SK-N-SH treated with all-trans-retinoic acid at 6 μM for 48 hours (cell line): ENCODE data around the gene RBAK.
"Not testable (repeated sequence)": the region's sequence is repeated elsewhere in the genome, so short reads cannot be mapped to it uniquely, and the experiment has no call there.

ENCODE experiments used
- ATAC-seq: fragments of 200-7000 bp; cut with Tn5 transposase; 3 replicates; pipeline ENCODE4 v1.9.1; 2020; ENCODE audit warnings: mild to moderate bottlenecking, moderate library complexity
- BACH2 ChIP-seq: fragments of 250-450 bp; sonication (Bioruptor Pico); IDR thresholded peaks from 2 replicates; pipeline ENCODE4 v1.9.0; 2021; ENCODE audit warnings: mild to moderate bottlenecking, borderline replicate concordance
- CSDC2 ChIP-seq: fragments of 250-450 bp; sonication (Bioruptor Pico); IDR thresholded peaks from 2 replicates; pipeline ENCODE4 v1.5.0; 2020; ENCODE audit warnings: mild to moderate bottlenecking, moderate library complexity
- ESRRG ChIP-seq: fragments of 250-450 bp; sonication (Bioruptor Pico); IDR thresholded peaks from 2 replicates; pipeline ENCODE4 v1.6.1; 2021; ENCODE audit warnings: mild to moderate bottlenecking
- GLIS3 ChIP-seq: fragments of 250-450 bp; sonication (Bioruptor Pico); IDR thresholded peaks from 2 replicates; pipeline ENCODE4 v1.5.0; 2020; ENCODE audit warnings: mild to moderate bottlenecking, moderate library complexity
- ISL1 ChIP-seq: fragments of 250-450 bp; sonication (Bioruptor Pico); IDR thresholded peaks from 2 replicates; pipeline ENCODE4 v2.1.2; 2022; ENCODE audit warnings: mild to moderate bottlenecking, moderate library complexity
- OSR1 ChIP-seq: fragments of 250-450 bp; sonication (Bioruptor Pico); IDR thresholded peaks from 2 replicates; pipeline ENCODE4 v1.8.0; 2022; ENCODE audit warnings: moderate library complexity, mild to moderate bottlenecking, inconsistent platforms
- PPARA ChIP-seq: fragments of 250-450 bp; sonication (Bioruptor Pico); IDR thresholded peaks from 2 replicates; pipeline ENCODE4 v1.5.0; 2020; ENCODE audit warnings: mild to moderate bottlenecking, borderline replicate concordance
- RARB ChIP-seq: fragments of 250-450 bp; sonication (Bioruptor Pico); IDR thresholded peaks from 2 replicates; pipeline ENCODE4 v1.8.0; 2021; ENCODE audit warnings: mild to moderate bottlenecking, moderate library complexity
- SNAI2 ChIP-seq: fragments of 250-450 bp; sonication (Bioruptor Pico); IDR thresholded peaks from 2 replicates; pipeline ENCODE4 v1.5.0; 2020; ENCODE audit warnings: mild to moderate bottlenecking, moderate library complexity
- TCF4 ChIP-seq: fragments of 250-450 bp; sonication (Bioruptor Pico); IDR thresholded peaks from 2 replicates; pipeline ENCODE4 v1.8.0; 2021; ENCODE audit warnings: mild to moderate bottlenecking, moderate library complexity, borderline replicate concordance
- TOX ChIP-seq: fragments of 250-450 bp; sonication (Bioruptor Pico); IDR thresholded peaks from 2 replicates; pipeline ENCODE4 v1.8.0; 2021; ENCODE audit warnings: mild to moderate bottlenecking, moderate library complexity, borderline replicate concordance
- ZC3H10 ChIP-seq: fragments of 250-450 bp; sonication (Bioruptor Pico); IDR thresholded peaks from 2 replicates; pipeline ENCODE4 v1.5.1; 2021; ENCODE audit warnings: mild to moderate bottlenecking, moderate library complexity
- ZFP30 ChIP-seq: fragments of 450-650 bp; formaldehyde crosslinking; IDR thresholded peaks from 2 replicates; pipeline ENCODE4 v1.5.0; 2022; ENCODE audit warnings: mild to moderate bottlenecking, moderate library complexity
- ZNF565 ChIP-seq: fragments of 450-650 bp; formaldehyde crosslinking; conservative IDR thresholded peaks from 2 replicates; pipeline ENCODE4 v1.5.0; 2020; ENCODE audit warnings: low read depth, mild to moderate bottlenecking, moderate library complexity
- ZNF70 ChIP-seq: fragments of 450-650 bp; formaldehyde crosslinking; IDR thresholded peaks from 2 replicates; pipeline ENCODE4 v1.5.0; 2020; ENCODE audit warnings: mild to moderate bottlenecking, moderate library complexity
- ZNF8 ChIP-seq: fragments of 450-650 bp; formaldehyde crosslinking; IDR thresholded peaks from 2 replicates; pipeline ENCODE4 v1.5.0; 2020; ENCODE audit warnings: mild to moderate bottlenecking, moderate library complexity
- TF ChIP-seq, protein P1 (sequence below): fragments of 250-450 bp; sonication (Bioruptor Pico); IDR thresholded peaks from 2 replicates; pipeline ENCODE4 v1.8.0; 2020; ENCODE audit warnings: mild to moderate bottlenecking, moderate library complexity, borderline replicate concordance
- TF ChIP-seq, protein P2 (sequence below): fragments of 250-450 bp; sonication (Bioruptor Pico); IDR thresholded peaks from 2 replicates; pipeline ENCODE4 v1.5.1; 2020; ENCODE audit warnings: low read depth, mild to moderate bottlenecking, moderate library complexity
- TF ChIP-seq, protein P3 (sequence below): fragments of 250-450 bp; sonication (Bioruptor Pico); IDR thresholded peaks from 2 replicates; pipeline ENCODE4 v1.5.1; 2021; ENCODE audit warnings: mild to moderate bottlenecking, moderate library complexity
- TF ChIP-seq, protein P4 (sequence below): fragments of 250-450 bp; sonication (Bioruptor Pico); IDR thresholded peaks from 2 replicates; pipeline ENCODE4 v1.8.0; 2021; ENCODE audit warnings: low read depth, mild to moderate bottlenecking, moderate library complexity, borderline replicate concordance
- TF ChIP-seq, protein P5 (sequence below): fragments of 250-450 bp; sonication (Bioruptor Pico); IDR thresholded peaks from 2 replicates; pipeline ENCODE4 v1.5.0; 2020; ENCODE audit warnings: mild to moderate bottlenecking, moderate library complexity

Gene RBAK

DNA sequence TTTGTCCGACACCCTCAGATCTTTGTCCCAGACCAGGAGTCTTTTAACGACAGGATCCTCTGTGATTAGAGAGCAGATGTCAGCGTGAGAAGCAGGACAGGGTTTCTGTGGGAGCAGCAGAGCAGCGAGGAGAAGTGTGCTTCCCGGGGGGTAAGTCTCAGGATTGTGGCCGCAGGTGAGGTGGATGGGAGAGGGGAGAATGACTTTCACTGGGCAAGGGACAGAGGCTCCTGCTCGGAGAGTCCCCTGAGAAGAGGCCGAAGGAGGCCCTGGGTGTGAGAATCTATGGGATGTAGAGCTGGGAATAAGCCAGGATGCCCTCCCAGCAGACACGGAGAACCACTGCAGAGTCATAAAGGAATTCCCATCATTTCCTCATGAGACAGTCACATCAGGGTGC lies 10.4 kb upstream of the RBAK start (continued):
- TF ChIP-seq ZNF565 (no peak), RARB (CRISPR knock-in tag) (no peak), SNAI2 (no peak), ZC3H10 (CRISPR knock-in tag) (no peak)
- TF ChIP-seq, protein P1, sequence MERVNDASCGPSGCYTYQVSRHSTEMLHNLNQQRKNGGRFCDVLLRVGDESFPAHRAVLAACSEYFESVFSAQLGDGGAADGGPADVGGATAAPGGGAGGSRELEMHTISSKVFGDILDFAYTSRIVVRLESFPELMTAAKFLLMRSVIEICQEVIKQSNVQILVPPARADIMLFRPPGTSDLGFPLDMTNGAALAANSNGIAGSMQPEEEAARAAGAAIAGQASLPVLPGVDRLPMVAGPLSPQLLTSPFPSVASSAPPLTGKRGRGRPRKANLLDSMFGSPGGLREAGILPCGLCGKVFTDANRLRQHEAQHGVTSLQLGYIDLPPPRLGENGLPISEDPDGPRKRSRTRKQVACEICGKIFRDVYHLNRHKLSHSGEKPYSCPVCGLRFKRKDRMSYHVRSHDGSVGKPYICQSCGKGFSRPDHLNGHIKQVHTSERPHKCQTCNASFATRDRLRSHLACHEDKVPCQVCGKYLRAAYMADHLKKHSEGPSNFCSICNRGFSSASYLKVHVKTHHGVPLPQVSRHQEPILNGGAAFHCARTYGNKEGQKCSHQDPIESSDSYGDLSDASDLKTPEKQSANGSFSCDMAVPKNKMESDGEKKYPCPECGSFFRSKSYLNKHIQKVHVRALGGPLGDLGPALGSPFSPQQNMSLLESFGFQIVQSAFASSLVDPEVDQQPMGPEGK (CRISPR knock-in tag) = no peak
- TF ChIP-seq, all 23 proteins: peak for 0

DNA sequence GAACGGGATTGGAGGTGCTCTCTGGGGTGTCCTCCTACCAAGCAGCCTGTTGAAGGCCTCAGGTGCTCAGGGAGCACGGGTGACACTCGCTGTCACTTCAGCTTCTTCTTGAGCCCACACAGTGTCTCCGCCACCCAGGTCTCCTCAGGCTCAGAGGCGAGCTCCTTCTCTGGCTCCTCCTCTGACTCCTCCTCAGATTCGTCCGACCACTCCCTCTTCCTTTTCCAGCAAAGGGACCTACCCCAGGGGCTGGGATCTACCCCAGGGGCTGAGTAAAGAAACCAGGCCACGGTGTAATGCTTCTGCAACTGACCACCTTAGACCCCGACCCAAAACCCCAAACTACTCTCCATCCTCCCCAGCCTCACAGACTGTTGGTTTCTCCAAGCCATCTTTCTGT lies 9.2 kb upstream of the RBAK start:
- no peak for ATAC-seq
- TF ChIP-seq, protein P2, sequence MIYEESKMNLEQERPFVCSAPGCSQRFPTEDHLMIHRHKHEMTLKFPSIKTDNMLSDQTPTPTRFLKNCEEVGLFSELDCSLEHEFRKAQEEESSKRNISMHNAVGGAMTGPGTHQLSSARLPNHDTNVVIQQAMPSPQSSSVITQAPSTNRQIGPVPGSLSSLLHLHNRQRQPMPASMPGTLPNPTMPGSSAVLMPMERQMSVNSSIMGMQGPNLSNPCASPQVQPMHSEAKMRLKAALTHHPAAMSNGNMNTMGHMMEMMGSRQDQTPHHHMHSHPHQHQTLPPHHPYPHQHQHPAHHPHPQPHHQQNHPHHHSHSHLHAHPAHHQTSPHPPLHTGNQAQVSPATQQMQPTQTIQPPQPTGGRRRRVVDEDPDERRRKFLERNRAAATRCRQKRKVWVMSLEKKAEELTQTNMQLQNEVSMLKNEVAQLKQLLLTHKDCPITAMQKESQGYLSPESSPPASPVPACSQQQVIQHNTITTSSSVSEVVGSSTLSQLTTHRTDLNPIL (CRISPR knock-in tag) = no peak
- TF ChIP-seq OSR1 (CRISPR knock-in tag) (no peak), BACH2 (CRISPR knock-in tag) (no peak), ESRRG (CRISPR knock-in tag) (no peak), GLIS3 (CRISPR knock-in tag) (no peak), CSDC2 (CRISPR knock-in tag) (no peak), ZNF70 (CRISPR knock-in tag) (no peak), ZNF8 (CRISPR knock-in tag) (no peak), ZFP30 (CRISPR knock-in tag) (no peak), TOX (CRISPR knock-in tag) (no peak), ZC3H10 (CRISPR knock-in tag) (no peak), RARB (CRISPR knock-in tag) (no peak), ISL1 (CRISPR knock-in tag) (no peak), PPARA (CRISPR knock-in tag) (no peak), TCF4 (CRISPR knock-in tag) (no peak)
- TF ChIP-seq, protein P3, sequence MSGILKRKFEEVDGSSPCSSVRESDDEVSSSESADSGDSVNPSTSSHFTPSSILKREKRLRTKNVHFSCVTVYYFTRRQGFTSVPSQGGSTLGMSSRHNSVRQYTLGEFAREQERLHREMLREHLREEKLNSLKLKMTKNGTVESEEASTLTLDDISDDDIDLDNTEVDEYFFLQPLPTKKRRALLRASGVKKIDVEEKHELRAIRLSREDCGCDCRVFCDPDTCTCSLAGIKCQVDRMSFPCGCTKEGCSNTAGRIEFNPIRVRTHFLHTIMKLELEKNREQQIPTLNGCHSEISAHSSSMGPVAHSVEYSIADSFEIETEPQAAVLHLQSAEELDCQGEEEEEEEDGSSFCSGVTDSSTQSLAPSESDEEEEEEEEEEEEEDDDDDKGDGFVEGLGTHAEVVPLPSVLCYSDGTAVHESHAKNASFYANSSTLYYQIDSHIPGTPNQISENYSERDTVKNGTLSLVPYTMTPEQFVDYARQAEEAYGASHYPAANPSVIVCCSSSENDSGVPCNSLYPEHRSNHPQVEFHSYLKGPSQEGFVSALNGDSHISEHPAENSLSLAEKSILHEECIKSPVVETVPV (CRISPR knock-in tag) = no peak
- TF ChIP-seq, protein P4, sequence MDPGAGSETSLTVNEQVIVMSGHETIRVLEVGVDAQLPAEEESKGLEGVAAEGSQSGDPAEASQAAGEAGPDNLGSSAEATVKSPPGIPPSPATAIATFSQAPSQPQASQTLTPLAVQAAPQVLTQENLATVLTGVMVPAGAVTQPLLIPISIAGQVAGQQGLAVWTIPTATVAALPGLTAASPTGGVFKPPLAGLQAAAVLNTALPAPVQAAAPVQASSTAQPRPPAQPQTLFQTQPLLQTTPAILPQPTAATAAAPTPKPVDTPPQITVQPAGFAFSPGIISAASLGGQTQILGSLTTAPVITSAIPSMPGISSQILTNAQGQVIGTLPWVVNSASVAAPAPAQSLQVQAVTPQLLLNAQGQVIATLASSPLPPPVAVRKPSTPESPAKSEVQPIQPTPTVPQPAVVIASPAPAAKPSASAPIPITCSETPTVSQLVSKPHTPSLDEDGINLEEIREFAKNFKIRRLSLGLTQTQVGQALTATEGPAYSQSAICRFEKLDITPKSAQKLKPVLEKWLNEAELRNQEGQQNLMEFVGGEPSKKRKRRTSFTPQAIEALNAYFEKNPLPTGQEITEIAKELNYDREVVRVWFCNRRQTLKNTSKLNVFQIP (CRISPR knock-in tag) = no peak
- TF ChIP-seq, protein P5, sequence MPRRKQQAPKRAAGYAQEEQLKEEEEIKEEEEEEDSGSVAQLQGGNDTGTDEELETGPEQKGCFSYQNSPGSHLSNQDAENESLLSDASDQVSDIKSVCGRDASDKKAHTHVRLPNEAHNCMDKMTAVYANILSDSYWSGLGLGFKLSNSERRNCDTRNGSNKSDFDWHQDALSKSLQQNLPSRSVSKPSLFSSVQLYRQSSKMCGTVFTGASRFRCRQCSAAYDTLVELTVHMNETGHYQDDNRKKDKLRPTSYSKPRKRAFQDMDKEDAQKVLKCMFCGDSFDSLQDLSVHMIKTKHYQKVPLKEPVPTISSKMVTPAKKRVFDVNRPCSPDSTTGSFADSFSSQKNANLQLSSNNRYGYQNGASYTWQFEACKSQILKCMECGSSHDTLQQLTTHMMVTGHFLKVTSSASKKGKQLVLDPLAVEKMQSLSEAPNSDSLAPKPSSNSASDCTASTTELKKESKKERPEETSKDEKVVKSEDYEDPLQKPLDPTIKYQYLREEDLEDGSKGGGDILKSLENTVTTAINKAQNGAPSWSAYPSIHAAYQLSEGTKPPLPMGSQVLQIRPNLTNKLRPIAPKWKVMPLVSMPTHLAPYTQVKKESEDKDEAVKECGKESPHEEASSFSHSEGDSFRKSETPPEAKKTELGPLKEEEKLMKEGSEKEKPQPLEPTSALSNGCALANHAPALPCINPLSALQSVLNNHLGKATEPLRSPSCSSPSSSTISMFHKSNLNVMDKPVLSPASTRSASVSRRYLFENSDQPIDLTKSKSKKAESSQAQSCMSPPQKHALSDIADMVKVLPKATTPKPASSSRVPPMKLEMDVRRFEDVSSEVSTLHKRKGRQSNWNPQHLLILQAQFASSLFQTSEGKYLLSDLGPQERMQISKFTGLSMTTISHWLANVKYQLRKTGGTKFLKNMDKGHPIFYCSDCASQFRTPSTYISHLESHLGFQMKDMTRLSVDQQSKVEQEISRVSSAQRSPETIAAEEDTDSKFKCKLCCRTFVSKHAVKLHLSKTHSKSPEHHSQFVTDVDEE = no peak

DNA sequence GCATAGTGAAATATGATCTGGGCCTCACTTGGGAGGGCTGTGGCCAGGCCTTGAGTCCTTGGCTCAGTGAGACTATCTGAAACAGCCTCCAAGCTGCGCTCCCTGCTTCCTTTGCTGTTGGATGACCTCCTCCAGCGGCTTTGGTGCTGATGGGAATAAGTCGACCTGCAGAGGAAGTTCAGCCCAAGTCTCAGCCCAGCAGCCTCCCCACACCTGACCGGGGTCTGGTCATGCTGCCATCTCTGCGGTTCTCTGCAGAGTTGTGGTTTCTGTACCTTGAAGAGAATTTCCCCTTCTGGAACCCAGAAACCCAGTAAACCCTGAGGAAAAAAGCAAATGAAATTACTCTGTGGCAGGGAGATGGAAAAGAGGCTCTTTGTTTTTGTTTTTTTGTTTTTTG lies 4.6 kb upstream of the RBAK start:
- TF ChIP-seq PPARA (CRISPR knock-in tag) = no peak
- TF ChIP-seq OSR1 (CRISPR knock-in tag) = no peak
- TF ChIP-seq TOX (CRISPR knock-in tag) = no peak
- TF ChIP-seq ZC3H10 (CRISPR knock-in tag) = no peak
- no peak for ATAC-seq

DNA sequence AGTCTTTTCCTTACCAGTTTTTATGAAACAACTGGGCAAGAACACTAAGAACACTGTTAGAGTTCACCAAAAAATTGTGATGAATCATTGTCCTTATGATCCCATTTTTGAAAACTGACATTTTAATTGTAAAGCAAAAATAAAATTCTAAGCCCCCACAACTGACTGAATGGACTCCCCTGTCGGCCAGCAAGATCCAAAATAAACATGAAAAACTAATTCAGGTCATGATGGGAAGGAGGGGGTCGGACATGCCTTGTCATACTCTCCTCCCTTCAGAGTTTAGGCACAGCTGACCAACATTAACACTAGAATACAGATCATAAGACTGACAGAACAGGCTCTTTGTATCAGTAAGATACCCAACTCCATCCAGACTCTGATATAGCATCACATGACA lies 2.0 kb upstream of the RBAK start:
- TF ChIP-seq CSDC2 (CRISPR knock-in tag) = no peak
- TF ChIP-seq, protein P3 (CRISPR knock-in tag) = no peak
- no peak for TF ChIP-seq GLIS3 (CRISPR knock-in tag)
- no peak for TF ChIP-seq ZNF565
- no peak for TF ChIP-seq ZNF8 (CRISPR knock-in tag)
- no peak for TF ChIP-seq ISL1 (CRISPR knock-in tag)
- TF ChIP-seq, protein P4 (CRISPR knock-in tag) = no peak
- no peak for ATAC-seq

DNA sequence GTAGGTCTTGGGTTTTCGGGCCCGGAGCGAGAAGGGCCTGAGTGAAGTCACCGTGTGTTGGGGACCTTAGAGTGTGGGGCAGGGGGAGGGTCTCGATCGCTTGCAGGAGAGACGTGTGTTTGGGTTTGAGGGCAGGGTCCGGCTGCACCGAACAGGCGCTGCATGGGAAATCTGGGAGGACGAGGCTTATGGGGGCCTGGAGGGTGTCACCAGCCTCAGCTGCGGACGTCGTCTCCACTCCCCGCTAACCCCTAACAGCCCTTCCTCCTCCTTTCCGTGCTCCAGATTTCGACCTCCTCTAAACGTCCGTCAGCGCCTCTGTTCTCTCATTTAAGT lies 705 bp downstream of the RBAK start:
- ATAC-seq = not testable (repeated sequence)

DNA sequence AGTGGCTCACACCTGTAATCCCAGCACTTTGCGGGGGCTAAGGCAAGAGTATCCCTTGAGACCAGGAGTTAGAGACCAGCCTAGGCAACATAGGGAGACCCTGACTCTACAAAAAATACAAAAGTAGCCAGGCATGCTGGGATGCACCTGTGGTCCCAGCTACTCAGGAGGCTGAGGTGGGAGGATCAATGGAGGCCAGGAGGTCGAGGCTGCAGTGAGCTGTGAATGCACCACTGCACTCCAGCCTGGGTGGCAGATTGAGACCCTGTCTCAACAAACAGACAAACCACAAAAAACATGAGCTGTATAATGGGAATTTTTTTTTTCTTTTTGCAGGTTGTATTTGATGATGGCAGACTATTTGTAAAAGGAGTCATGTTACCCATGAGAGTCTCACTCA lies 1.5 kb downstream of the RBAK start:
- ATAC-seq = not testable (repeated sequence)
